HepG2 (cell line): ENCODE measurements around the gene ARMC5. TPM values are rescaled to one million over a fixed set of nuclear protein-coding genes. Genes with fewer than 3 reads are reported as not detected.

Source experiments
- ARNT2 ChIP-seq: sonication (generic); formaldehyde crosslinking; IDR thresholded peaks from 2 replicates; pipeline ENCODE4 v1.8.0; 2022; ENCODE audit warnings: mild to moderate bottlenecking, low read depth, missing genetic modification reagents, moderate library complexity
- BRCA1 ChIP-seq: sonication (generic); formaldehyde crosslinking; IDR thresholded peaks from 2 replicates; pipeline ENCODE4 v1.4.0; 2020; ENCODE audit warnings: missing genetic modification reagents
- EHMT2 ChIP-seq: fragments of 200-600 bp; sonication (generic); IDR thresholded peaks from 2 replicates; pipeline ENCODE4 v1.7.0; 2017; ENCODE audit warnings: antibody characterized with exemption, low read depth, low read length, borderline replicate concordance
- GABPA ChIP-seq, 2 experiments: IDR thresholded peaks; 2 replicates each; pipeline ENCODE4 v1.6.1; 2011 to 2016; ENCODE audit warnings: low read depth in 2 of 2, low read length in 1 of 2, missing biosample characterization in 1 of 2, missing genetic modification characterization in 1 of 2
- GMEB2 ChIP-seq: IDR thresholded peaks from 2 replicates; pipeline ENCODE4 v1.6.1; 2016; ENCODE audit warnings: missing biosample characterization, missing genetic modification reagents, low read depth
- HNRNPK ChIP-seq: fragments of 200-400 bp; formaldehyde crosslinking; IDR thresholded peaks from 2 replicates; pipeline ENCODE4 v1.6.1; 2018; ENCODE audit warnings: low read length, low read depth, moderate library complexity, mild to moderate bottlenecking; ENCODE audit not compliant: poor library complexity, severe bottlenecking
- MTF1 ChIP-seq: sonication (generic); formaldehyde crosslinking; IDR thresholded peaks from 2 replicates; pipeline ENCODE4 v1.5.0; 2020; ENCODE audit warnings: missing genetic modification reagents
- NCOA2 ChIP-seq: sonication (generic); formaldehyde crosslinking; IDR thresholded peaks from 2 replicates; pipeline ENCODE4 v1.8.0; 2022; ENCODE audit warnings: inconsistent platforms
- NONO ChIP-seq, 2 experiments: fragments of 450-650 bp in 1 of 2; sonication (generic) in 1 of 2; formaldehyde crosslinking in 1 of 2; IDR thresholded peaks in 1 of 2; conservative IDR thresholded peaks in 1 of 2; 2 replicates each; pipeline versions ENCODE4 v1.6.1 to v1.8.0; 2017 to 2022; ENCODE audit warnings: mild to moderate bottlenecking in 1 of 2, missing genetic modification reagents in 1 of 2, moderate library complexity in 1 of 2
- NPAS2 ChIP-seq: sonication (generic); formaldehyde crosslinking; IDR thresholded peaks from 2 replicates; pipeline ENCODE4 v1.8.0; 2022; ENCODE audit warnings: mild to moderate bottlenecking, missing genetic modification reagents, borderline replicate concordance
- RBM39 ChIP-seq: fragments of 200-400 bp; formaldehyde crosslinking; IDR thresholded peaks from one replicate; pipeline ENCODE4 v1.6.1; 2018; ENCODE audit warnings: antibody characterized with exemption, mild to moderate bottlenecking, low read depth, low read length; ENCODE audit not compliant: poor library complexity, severe bottlenecking
- SIX1 ChIP-seq: sonication (generic); formaldehyde crosslinking; IDR thresholded peaks from 2 replicates; pipeline ENCODE4 v1.4.0; 2020; ENCODE audit warnings: missing genetic modification reagents, borderline replicate concordance
- SOX13 ChIP-seq, 3 experiments: fragments of 450-650 bp in 1 of 3; sonication (generic) in 1 of 3; formaldehyde crosslinking in 1 of 3; IDR thresholded peaks in 2 of 3; conservative IDR thresholded peaks in 1 of 3; 2 replicates each; pipeline versions ENCODE4 v1.5.0 to v1.6.1; 2016 to 2020; ENCODE audit warnings: antibody characterized with exemption in 1 of 3, mild to moderate bottlenecking in 1 of 3, missing compliant biosample characterization in 1 of 3, missing genetic modification reagents in 1 of 3, moderate library complexity in 1 of 3
- ZBTB10 ChIP-seq: sonication (generic); formaldehyde crosslinking; IDR thresholded peaks from 2 replicates; pipeline ENCODE4 v1.4.0; 2020; ENCODE audit warnings: missing genetic modification reagents, borderline replicate concordance
- ZNF136 ChIP-seq: sonication (generic); formaldehyde crosslinking; IDR thresholded peaks from 2 replicates; pipeline ENCODE4 v1.8.1; 2022; ENCODE audit warnings: low read depth, mild to moderate bottlenecking, moderate library complexity, missing genetic modification reagents
- ZNF138 ChIP-seq: sonication (generic); formaldehyde crosslinking; IDR thresholded peaks from 2 replicates; pipeline ENCODE4 v1.5.0; 2020; ENCODE audit warnings: mild to moderate bottlenecking, low read depth, missing genetic modification reagents
- ZNF225 ChIP-seq: sonication (generic); formaldehyde crosslinking; IDR thresholded peaks from 2 replicates; pipeline ENCODE4 v1.4.0; 2020; ENCODE audit warnings: mild to moderate bottlenecking, missing genetic modification reagents
- polyA plus RNA-seq, 8 experiments: library from polyadenylated mRNA; depleted of rRNA in 3 of 8; stranded (reverse) in 7 of 8; unstranded in 1 of 8; fragments of >200 nt; fragmentation: Illumina TruSeq in 4 of 8; extraction: Trizol in 4 of 8; gene quantifications; 2 replicates each; pipeline versions ENCODE4 v1.2.1 to v1.2.3, GENCODE V29; 2011 to 2016; ENCODE audit warnings: low read depth in 4 of 8, missing spikeins in 1 of 8, mixed read lengths in 1 of 8; ENCODE audit not compliant: insufficient read depth in 1 of 8
- total RNA-seq, 5 experiments: library from RNA; depleted of rRNA; stranded (reverse); fragments of >200 nt; fragmentation: Illumina TruSeq; extraction: Trizol; gene quantifications; 2 replicates each; pipeline ENCODE4 v1.2.3, GENCODE V29; 2016; ENCODE audit warnings: low read depth in 1 of 5
- TF ChIP-seq, protein P1 (sequence below): sonication (generic); formaldehyde crosslinking; IDR thresholded peaks from 2 replicates; pipeline ENCODE4 v1.8.0; 2022; ENCODE audit warnings: missing genetic modification reagents, mild to moderate bottlenecking, inconsistent platforms, borderline replicate concordance
- TF ChIP-seq, protein P2 (sequence below): sonication (generic); formaldehyde crosslinking; IDR thresholded peaks from 2 replicates; pipeline ENCODE4 v1.4.0; 2020; ENCODE audit warnings: mild to moderate bottlenecking, missing genetic modification reagents

Gene ARMC5
- total and polyA plus RNA-seq, 2 of the 13 experiments (the other 11 are each of a cell fraction or from before 2014, with no cell fraction given): 10.8 to 22.3 TPM

GRCh38 chr16:31458844-31459686 is at the start of gene ARMC5 (continued):
- peak; percentile 84 for TF ChIP-seq GMEB2 (CRISPR knock-in tag)
- no peak for TF ChIP-seq EHMT2
- TF ChIP-seq, protein P1, sequence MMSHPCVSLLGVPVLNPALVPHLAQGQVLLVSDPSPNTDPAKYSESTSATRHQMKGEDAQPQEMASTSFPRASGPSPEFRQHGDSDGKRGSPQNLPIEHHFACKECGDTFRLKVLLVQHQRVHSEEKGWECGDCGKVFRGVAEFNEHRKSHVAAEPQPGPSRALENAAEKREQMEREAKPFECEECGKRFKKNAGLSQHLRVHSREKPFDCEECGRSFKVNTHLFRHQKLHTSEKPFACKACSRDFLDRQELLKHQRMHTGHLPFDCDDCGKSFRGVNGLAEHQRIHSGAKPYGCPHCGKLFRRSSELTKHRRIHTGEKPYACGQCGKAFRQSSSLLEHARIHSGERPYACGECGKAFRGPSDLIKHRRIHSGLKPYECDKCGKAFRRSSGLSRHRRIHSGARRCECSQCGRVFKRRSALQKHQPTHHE (CRISPR knock-in tag): peak; percentile 82
- peak; percentile 94; the same call in 1 of the 2 replicates for TF ChIP-seq ZNF136 (CRISPR knock-in tag)
- TF ChIP-seq SIX1 (CRISPR knock-in tag): no peak
- no peak for TF ChIP-seq NCOA2 (CRISPR knock-in tag)
- TF ChIP-seq RBM39: peak; percentile 89
- no peak for TF ChIP-seq BRCA1
- peak; percentile 9 for TF ChIP-seq ZBTB10 (CRISPR knock-in tag)
- no peak for TF ChIP-seq NONO (IDR thresholded peaks at IDR 0.05)
- peak; percentile 83 for TF ChIP-seq NONO (CRISPR knock-in tag; conservative IDR thresholded peaks at IDR 0.05)
- peak; percentile 30 for TF ChIP-seq HNRNPK
- no peak for TF ChIP-seq NPAS2 (CRISPR knock-in tag)
- TF ChIP-seq ARNT2: peak; percentile 59
- peak; percentile 85 for TF ChIP-seq GABPA (IDR thresholded peaks at IDR 0.05; ENCODE audit: low read depth, low read length)
- TF ChIP-seq GABPA (CRISPR knock-in tag; IDR thresholded peaks at IDR 0.05; ENCODE audit: low read depth): peak; percentile 95
- peak; percentile 74; the same call in 1 of the 2 replicates for TF ChIP-seq ZNF225 (CRISPR knock-in tag)
- no peak for TF ChIP-seq SOX13 (IDR thresholded peaks at IDR 0.05)
- TF ChIP-seq SOX13 (CRISPR knock-in tag; conservative IDR thresholded peaks at IDR 0.05 in 1 of 2, IDR thresholded peaks at IDR 0.05 in 1 of 2): peak in 1 of 2 experiments; percentile 4; a peak in 1 of 4 replicates
- TF ChIP-seq ZNF138 (CRISPR knock-in tag): no peak
- peak; percentile 99 for TF ChIP-seq MTF1
- TF ChIP-seq, protein P2, sequence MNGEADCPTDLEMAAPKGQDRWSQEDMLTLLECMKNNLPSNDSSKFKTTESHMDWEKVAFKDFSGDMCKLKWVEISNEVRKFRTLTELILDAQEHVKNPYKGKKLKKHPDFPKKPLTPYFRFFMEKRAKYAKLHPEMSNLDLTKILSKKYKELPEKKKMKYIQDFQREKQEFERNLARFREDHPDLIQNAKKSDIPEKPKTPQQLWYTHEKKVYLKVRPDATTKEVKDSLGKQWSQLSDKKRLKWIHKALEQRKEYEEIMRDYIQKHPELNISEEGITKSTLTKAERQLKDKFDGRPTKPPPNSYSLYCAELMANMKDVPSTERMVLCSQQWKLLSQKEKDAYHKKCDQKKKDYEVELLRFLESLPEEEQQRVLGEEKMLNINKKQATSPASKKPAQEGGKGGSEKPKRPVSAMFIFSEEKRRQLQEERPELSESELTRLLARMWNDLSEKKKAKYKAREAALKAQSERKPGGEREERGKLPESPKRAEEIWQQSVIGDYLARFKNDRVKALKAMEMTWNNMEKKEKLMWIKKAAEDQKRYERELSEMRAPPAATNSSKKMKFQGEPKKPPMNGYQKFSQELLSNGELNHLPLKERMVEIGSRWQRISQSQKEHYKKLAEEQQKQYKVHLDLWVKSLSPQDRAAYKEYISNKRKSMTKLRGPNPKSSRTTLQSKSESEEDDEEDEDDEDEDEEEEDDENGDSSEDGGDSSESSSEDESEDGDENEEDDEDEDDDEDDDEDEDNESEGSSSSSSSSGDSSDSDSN: peak; percentile 87
